Hepatocyte (in vitro differentiated cells): Measurements from ENCODE around the gene IL15RA. TPM values are rescaled to one million over a fixed set of nuclear protein-coding genes. Genes with fewer than 3 reads are reported as not detected.
"Not testable (repeated sequence)": the region's sequence is repeated elsewhere in the genome, so short reads cannot be mapped to it uniquely, and the experiment has no call there.

Source experiments
- DNase-seq: peaks from one replicate; pipeline ENCODE4 v3.0.0-alpha.2; 2016; ENCODE audit warnings: low spot score
- H2AFZ ChIP-seq: fragments of 200-600 bp; sonication (generic); 2 replicates; pipeline ENCODE4 v1.6.0; 2016; ENCODE audit warnings: antibody characterized with exemption, mild to moderate bottlenecking
- H3K27ac ChIP-seq: fragments of 200-600 bp; sonication (generic); 2 replicates; pipeline ENCODE4 v1.5.1; 2016; ENCODE audit warnings: mild to moderate bottlenecking
- H3K27me3 ChIP-seq: fragments of 200-600 bp; sonication (generic); 2 replicates; pipeline ENCODE4 v1.6.1; 2016
- H3K36me3 ChIP-seq: fragments of 200-600 bp; sonication (generic); replicated peaks from 2 replicates; pipeline ENCODE4 v1.5.1; 2016; ENCODE audit warnings: low read depth; ENCODE audit not compliant: insufficient read depth
- H3K4me1 ChIP-seq: fragments of 200-600 bp; sonication (generic); 2 replicates; pipeline ENCODE4 v1.5.1; 2016; ENCODE audit warnings: mild to moderate bottlenecking, moderate library complexity; ENCODE audit not compliant: insufficient read depth
- H3K4me2 ChIP-seq: fragments of 200-600 bp; sonication (generic); 2 replicates; pipeline ENCODE4 v1.6.0; 2016
- H3K4me3 ChIP-seq: fragments of 200-600 bp; sonication (generic); 2 replicates; pipeline ENCODE4 v1.5.1; 2016; ENCODE audit warnings: mild to moderate bottlenecking
- H3K79me2 ChIP-seq: fragments of 200-600 bp; sonication (generic); 2 replicates; pipeline ENCODE4 v1.6.0; 2017; ENCODE audit warnings: mild to moderate bottlenecking
- H3K9me2 ChIP-seq: fragments of 200-600 bp; sonication (generic); replicated peaks from 2 replicates; pipeline ENCODE4 v1.6.0; 2017; ENCODE audit warnings: mild to moderate bottlenecking; ENCODE audit not compliant: insufficient read depth
- H3K9me3 ChIP-seq: fragments of 200-600 bp; sonication (generic); 2 replicates; pipeline ENCODE4 v1.5.1; 2016; ENCODE audit warnings: low read depth, mild to moderate bottlenecking
- H4K20me1 ChIP-seq: fragments of 200-600 bp; sonication (generic); 2 replicates; pipeline ENCODE4 v1.6.0; 2016; ENCODE audit warnings: mild to moderate bottlenecking; ENCODE audit not compliant: insufficient read depth, poor library complexity, severe bottlenecking
- CTCF ChIP-seq: fragments of 200-600 bp; sonication (generic); IDR thresholded peaks from 2 replicates; pipeline ENCODE4 v1.5.1; 2016; ENCODE audit warnings: antibody characterized with exemption, mild to moderate bottlenecking; ENCODE audit not compliant: poor library complexity
- EZH2 ChIP-seq: fragments of 200-600 bp; sonication (generic); IDR thresholded peaks from 2 replicates; pipeline ENCODE4 v1.6.1; 2016; ENCODE audit warnings: antibody characterized with exemption, mild to moderate bottlenecking, borderline replicate concordance
- EZH2phosphoT487 ChIP-seq: fragments of 200-600 bp; sonication (generic); IDR thresholded peaks from one replicate; pipeline ENCODE4 v1.6.1; 2018; ENCODE audit warnings: antibody characterized with exemption, mild to moderate bottlenecking, low read depth, moderate library complexity; ENCODE audit not compliant: unreplicated experiment, severe bottlenecking
- WGBS: methylation state at CpG from one replicate; pipeline ENCODE4 v1.1.6; 2016; ENCODE audit warnings: low lambda C conversion rate; ENCODE audit errors: missing lambda C conversion rate; 5-methylcytosine and 5-hydroxymethylcytosine counted together
- polyA plus RNA-seq: library from polyadenylated mRNA; unstranded; fragments of >200 nt; fragmentation: Nextera tagmentation; extraction: Ambion mirVana; gene quantifications from 2 replicates; pipeline ENCODE4 v1.2.1, GENCODE V29; 2016
- total RNA-seq: library from RNA; depleted of rRNA; stranded (reverse); fragments of >200 nt; gene quantifications from 2 replicates; pipeline ENCODE4 v1.2.3, GENCODE V29; 2014

IL15RA gene
- total and polyA plus RNA-seq, 2 experiments from 2014 or later: 2.4 to 3.8 TPM

GRCh38 chr10:5961405-5962100, 15.8 kb downstream of the IL15RA start:
- 90% methylated on average over 29 of the region's 29 CpGs for WGBS
- TF ChIP-seq CTCF: no peak
- no peak for TF ChIP-seq EZH2phosphoT487
- TF ChIP-seq EZH2: no peak

GRCh38 chr10:5960973-5961275, 16.4 kb downstream of the IL15RA start:
- H4K20me1 ChIP-seq, DNase-seq, H3K27ac ChIP-seq, H3K4me3 ChIP-seq, H2AFZ ChIP-seq, H3K9me3 ChIP-seq, H3K9me2 ChIP-seq, H3K4me2 ChIP-seq, H3K4me1 ChIP-seq, H3K27me3 ChIP-seq, H3K36me3 ChIP-seq, H3K79me2 ChIP-seq: not testable (repeated sequence)
- WGBS: 96% methylated on average over 10 of the region's 10 CpGs

More at GRCh38 chr10:5961405-5962100, 15.8 kb downstream of the IL15RA start:
- Histone ChIP-seq H3K36me3 (no peaks in the 10 kb centered on the region), H2AFZ (no peak overlapping the region), H3K79me2 (no peaks in the 10 kb centered on the region), H3K4me3 (no peak overlapping the region), H3K27ac (no peak overlapping the region), H3K9me3 (no peaks in the 10 kb centered on the region), H4K20me1 (no peaks in the 10 kb centered on the region), H3K27me3 (no peaks in the 10 kb centered on the region), H3K4me2 (no peak overlapping the region), H3K4me1 (no peaks in the 10 kb centered on the region), H3K9me2 (no peaks in the 10 kb centered on the region)
- no peak for DNase-seq

GRCh38 chr10:5960070-5960972, 17.0 kb downstream of the IL15RA start:
- no peaks in the 10 kb centered on the region for H3K9me3 ChIP-seq
- H3K27me3 ChIP-seq: no peaks in the 10 kb centered on the region
- H3K79me2 ChIP-seq: no peaks in the 10 kb centered on the region
- DNase-seq: no peak
- no peaks in the 10 kb centered on the region for H4K20me1 ChIP-seq
- TF ChIP-seq EZH2: no peak
- H3K36me3 ChIP-seq: no peaks in the 10 kb centered on the region
- no peak overlapping the region for H3K4me2 ChIP-seq
- H2AFZ ChIP-seq: no peak overlapping the region
- no peak overlapping the region for H3K4me3 ChIP-seq
- 87% methylated on average over 18 of the region's 18 CpGs for WGBS
- H3K4me1 ChIP-seq: no peaks in the 10 kb centered on the region
- H3K27ac ChIP-seq: no peak overlapping the region
- no peaks in the 10 kb centered on the region for H3K9me2 ChIP-seq

- no peak overlapping the region for H3K4me2 ChIP-seq
- no peaks in the 10 kb centered on the region for H4K20me1 ChIP-seq
- no peak for DNase-seq
- no peaks in the 10 kb centered on the region for H3K9me2 ChIP-seq
- no peaks in the 10 kb centered on the region for H3K79me2 ChIP-seq
- no peaks in the 10 kb centered on the region for H3K4me1 ChIP-seq
- no peak overlapping the region for H3K4me3 ChIP-seq
- no peaks in the 10 kb centered on the region for H3K27me3 ChIP-seq
- no peak overlapping the region for H3K27ac ChIP-seq
- no peak for TF ChIP-seq CTCF
- TF ChIP-seq EZH2: no peak
- no peak for TF ChIP-seq EZH2phosphoT487
- H3K36me3 ChIP-seq: no peaks in the 10 kb centered on the region
- H3K9me3 ChIP-seq: no peaks in the 10 kb centered on the region
- WGBS: 88% methylated on average over 10 of the region's 10 CpGs
- no peak overlapping the region for H2AFZ ChIP-seq
Observed at GRCh38 chr10:5959581-5960069, 17.7 kb downstream of the IL15RA start.
